OCI-LY1 (cell line): Measurements from ENCODE around the gene FGF2.

Source experiments
- H2AFZ ChIP-seq: fragments of 200-600 bp; sonication (generic), shearing (Covaris generic); 2 replicates; pipeline ENCODE4 v1.6.0; 2014; ENCODE audit warnings: antibody characterized with exemption, mild to moderate bottlenecking, low read length
- H3F3A ChIP-seq: fragments of 200-600 bp; sonication (generic), shearing (Covaris generic); 2 replicates; pipeline ENCODE4 v1.6.0; 2014; ENCODE audit warnings: mild to moderate bottlenecking, antibody characterized with exemption, low read length, moderate library complexity; ENCODE audit not compliant: insufficient read depth
- H3K27ac ChIP-seq: fragments of 200-600 bp; sonication (generic); 2 replicates; pipeline ENCODE4 v1.5.1; 2014; ENCODE audit warnings: low read length, mixed run types, mild to moderate bottlenecking, low read depth; ENCODE audit not compliant: poor library complexity, severe bottlenecking
- H3K27me3 ChIP-seq: fragments of 200-600 bp; sonication (generic); 2 replicates; pipeline ENCODE4 v1.6.0; 2014; ENCODE audit warnings: antibody characterized with exemption, mild to moderate bottlenecking, low read length, moderate library complexity; ENCODE audit not compliant: insufficient read depth
- H3K36me3 ChIP-seq: fragments of 200-600 bp; sonication (generic); 2 replicates; pipeline ENCODE4 v1.6.1; 2014; ENCODE audit warnings: mild to moderate bottlenecking, antibody characterized with exemption, low read length, moderate library complexity, mixed read lengths; ENCODE audit not compliant: insufficient read depth
- H3K4me1 ChIP-seq: fragments of 200-600 bp; sonication (generic); 2 replicates; pipeline ENCODE4 v1.5.1; 2014; ENCODE audit warnings: mild to moderate bottlenecking, low read length, moderate library complexity; ENCODE audit not compliant: insufficient read depth, severe bottlenecking
- H3K4me2 ChIP-seq: fragments of 200-600 bp; sonication (generic), shearing (Covaris generic); 2 replicates; pipeline ENCODE4 v1.6.1; 2014; ENCODE audit warnings: low read length
- H3K4me3 ChIP-seq: fragments of 200-600 bp; sonication (generic); 2 replicates; pipeline ENCODE4 v1.5.1; 2014; ENCODE audit warnings: low read length, low read depth, mild to moderate bottlenecking, mixed read lengths; ENCODE audit not compliant: poor library complexity, severe bottlenecking
- H3K79me2 ChIP-seq: fragments of 200-600 bp; shearing (Covaris generic); 2 replicates; pipeline ENCODE4 v1.6.1; 2016; ENCODE audit warnings: mixed run types, low read length, mixed read lengths; ENCODE audit not compliant: insufficient read depth
- H3K9ac ChIP-seq: fragments of 200-600 bp; sonication (generic), shearing (Covaris generic); 2 replicates; pipeline ENCODE4 v1.6.1; 2014; ENCODE audit warnings: mild to moderate bottlenecking, low read length, mixed read lengths
- H3K9me2 ChIP-seq: fragments of 200-600 bp; sonication (generic), shearing (Covaris generic); 2 replicates; pipeline ENCODE4 v1.6.1; 2014; ENCODE audit warnings: low read depth, mild to moderate bottlenecking, low read length, mixed read lengths
- H3K9me3 ChIP-seq: fragments of 200-600 bp; shearing (Covaris generic); 2 replicates; pipeline ENCODE4 v1.6.1; 2014; ENCODE audit warnings: low read length, mixed read lengths
- H4K20me1 ChIP-seq: fragments of 200-600 bp; sonication (generic), shearing (Covaris generic); 2 replicates; pipeline ENCODE4 v1.6.0; 2016; ENCODE audit warnings: mild to moderate bottlenecking, low read length; ENCODE audit not compliant: insufficient read depth
- CTCF ChIP-seq: fragments of 200-600 bp; sonication (generic), shearing (Covaris generic); IDR thresholded peaks from 2 replicates; pipeline ENCODE4 v1.5.1; 2017; ENCODE audit warnings: mild to moderate bottlenecking, antibody characterized with exemption, low read length, moderate library complexity, mixed read lengths
- EZH2 ChIP-seq: fragments of 200-600 bp; sonication (generic), shearing (Covaris generic); IDR thresholded peaks from 2 replicates; pipeline ENCODE4 v1.8.0; 2017; ENCODE audit warnings: borderline replicate concordance, mixed run types, mild to moderate bottlenecking, antibody characterized with exemption, low read length, moderate library complexity, mixed read lengths

Gene FGF2

GRCh38 chr4:122819708-122820449 is 6.8 kb upstream of the FGF2 start:
- Histone ChIP-seq H3K4me3 (no peak overlapping the region), H3K4me2 (no peak overlapping the region), H3K27ac (no peak overlapping the region), H3F3A (no peaks in the 10 kb centered on the region), H3K27me3 (no peaks in the 10 kb centered on the region), H2AFZ (no peak overlapping the region), H3K4me1 (no peaks in the 10 kb centered on the region), H3K36me3 (no peaks in the 10 kb centered on the region), H3K79me2 (no peaks in the 10 kb centered on the region), H3K9me2 (no peaks in the 10 kb centered on the region), H3K9ac (no peak overlapping the region), H4K20me1 (no peaks in the 10 kb centered on the region), H3K9me3 (no peaks in the 10 kb centered on the region)
- TF ChIP-seq EZH2: no peak
- TF ChIP-seq CTCF: no peak

- Histone ChIP-seq H3K9ac (no peak overlapping the region), H3K4me2 (no peak overlapping the region), H3K4me3 (no peak overlapping the region), H3K27me3 (no peaks in the 10 kb centered on the region), H4K20me1 (no peaks in the 10 kb centered on the region), H3K4me1 (no peaks in the 10 kb centered on the region), H3K9me2 (no peaks in the 10 kb centered on the region), H3K9me3 (no peaks in the 10 kb centered on the region), H3K36me3 (no peaks in the 10 kb centered on the region), H2AFZ (no peak overlapping the region), H3F3A (no peaks in the 10 kb centered on the region), H3K79me2 (no peaks in the 10 kb centered on the region), H3K27ac (no peak overlapping the region)
- no peak for TF ChIP-seq CTCF
- no peak for TF ChIP-seq EZH2
Observed at GRCh38 chr4:122821092-122821491, 5.5 kb upstream of the FGF2 start.

GRCh38 chr4:122822466-122822865 is 4.2 kb upstream of the FGF2 start:
- no peaks in the 10 kb centered on the region for H3K79me2 ChIP-seq
- H3K27ac ChIP-seq: no peak overlapping the region
- TF ChIP-seq EZH2 (no peak), CTCF (no peak)

More at GRCh38 chr4:122822466-122822865, 4.2 kb upstream of the FGF2 start:
- H2AFZ ChIP-seq: no peak overlapping the region
- H3K27me3 ChIP-seq: no peaks in the 10 kb centered on the region
- no peaks in the 10 kb centered on the region for H3F3A ChIP-seq
- no peak overlapping the region for H3K9ac ChIP-seq
- no peaks in the 10 kb centered on the region for H3K9me2 ChIP-seq
- H3K4me3 ChIP-seq: no peak overlapping the region
- no peak overlapping the region for H3K4me2 ChIP-seq
- no peaks in the 10 kb centered on the region for H4K20me1 ChIP-seq
- H3K4me1 ChIP-seq: peaks cover 2% of the 10 kb centered on the region
- H3K36me3 ChIP-seq: no peaks in the 10 kb centered on the region
- no peaks in the 10 kb centered on the region for H3K9me3 ChIP-seq
